K562 (cell line): Measurements from ENCODE around the gene CRYZL1. TPM values are rescaled to one million over a fixed set of nuclear protein-coding genes. Genes with fewer than 3 reads are reported as not detected.

Source experiments
- ATAC-seq: fragments of 200-7000 bp; cut with Tn5 transposase; 3 replicates; pipeline ENCODE4 v1.9.1; 2020; ENCODE audit warnings: moderate library complexity
- BruUV-seq: library from RNA; stranded (reverse); fragments of 400-500 nt; replicated peaks from 2 replicates; lab custom pipeline; 2021; lab: Mats Ljungman, UMichigan
- CTCF ChIA-PET: fragments of 300-600 bp; formaldehyde crosslinking; extraction: SDS; loops from one replicate; lab custom pipeline; 2021; ENCODE audit warnings: low intra/inter-chr PET ratio; lab: Yijun Ruan, JAX
- POLR2A ChIA-PET: fragments of 300-600, 350-650 bp; sonication (Branson Sonifier 250); formaldehyde crosslinking; extraction: SDS; loops from one replicate; lab custom pipeline; 2021; ENCODE audit warnings: antibody characterized with exemption, inconsistent platforms; lab: Yijun Ruan, JAX
- DNase-seq, 4 experiments: peaks; one replicate each; pipeline versions ENCODE4 v3.0.0 to v3.0.0-alpha.2; 2011 to 2018; ENCODE audit warnings: low spot score in 3 of 4, mixed read lengths in 3 of 4; ENCODE audit errors: extremely low read depth in 1 of 4
- FAIRE-seq: peaks from 2 replicates; lab custom pipeline; 2011; peaks lifted over from hg19 to GRCh38; lab: Jason Lieb, UNC
- H2AFZ ChIP-seq: 2 replicates; pipeline ENCODE4 v1.6.0; 2011; ENCODE audit warnings: low read depth, low read length, control low read depth, inconsistent platforms
- H3K27ac ChIP-seq: fragments of 200-600 bp; 3 replicates; pipeline ENCODE4 v1.8.0; 2011; ENCODE audit warnings: low read depth, mild to moderate bottlenecking, control low read depth, inconsistent platforms, low read length, moderate library complexity, mixed read lengths; ENCODE audit errors: extremely low read depth
- H3K27me3 ChIP-seq, 2 experiments: fragments of 300-600 bp in 1 of 2; 2 replicates in 1 of 2; 3 replicates in 1 of 2; pipeline versions ENCODE4 v1.6.0 to v1.8.0; 2011; ENCODE audit warnings: inconsistent platforms in 2 of 2, low read length in 2 of 2, mild to moderate bottlenecking in 1 of 2, mixed read lengths in 1 of 2, moderate library complexity in 1 of 2; ENCODE audit not compliant: control insufficient read depth in 2 of 2, insufficient read depth in 2 of 2
- H3K36me3 ChIP-seq: fragments of 300-600 bp; 3 replicates; pipeline ENCODE4 v1.8.0; 2011; ENCODE audit warnings: mild to moderate bottlenecking, low read length, inconsistent platforms; ENCODE audit not compliant: control insufficient read depth, insufficient read depth
- H3K4me1 ChIP-seq, 2 experiments: fragments of 200-600 bp in 1 of 2; replicated peaks in 1 of 2; 2 replicates in 1 of 2; 3 replicates in 1 of 2; pipeline versions ENCODE4 v1.5.1 to v1.8.0; 2011; ENCODE audit warnings: inconsistent platforms in 2 of 2, low read length in 2 of 2, mild to moderate bottlenecking in 1 of 2, mixed read lengths in 1 of 2, moderate library complexity in 1 of 2; ENCODE audit not compliant: control insufficient read depth in 2 of 2, insufficient read depth in 2 of 2
- H3K4me2 ChIP-seq: 2 replicates; pipeline ENCODE4 v1.6.1; 2011; ENCODE audit warnings: low read length, control low read depth, inconsistent platforms, mixed read lengths; ENCODE audit not compliant: insufficient read depth
- H3K4me3 ChIP-seq: fragments of 200-600 bp; sonication (generic), shearing (Covaris generic); 2 replicates; pipeline ENCODE4 v1.5.1; 2016; ENCODE audit warnings: control low read depth, inconsistent platforms
- H3K79me2 ChIP-seq: fragments of 200-600 bp; 3 replicates; pipeline ENCODE4 v1.8.0; 2011; ENCODE audit warnings: low read length, inconsistent platforms; ENCODE audit not compliant: control insufficient read depth, insufficient read depth
- H3K9ac ChIP-seq, 2 experiments: 2 replicates each; pipeline versions ENCODE4 v1.6.0 to v1.6.1; 2011; ENCODE audit warnings: low read depth in 2 of 2, low read length in 2 of 2, control low read depth in 1 of 2, inconsistent platforms in 1 of 2, mild to moderate bottlenecking in 1 of 2, mixed read lengths in 1 of 2; ENCODE audit not compliant: insufficient read depth in 1 of 2
- H3K9me1 ChIP-seq: one replicate; pipeline ENCODE4 v1.6.0; 2011; ENCODE audit warnings: inconsistent platforms, mild to moderate bottlenecking, low read length, moderate library complexity; ENCODE audit not compliant: control insufficient read depth, insufficient read depth
- H3K9me3 ChIP-seq: replicated peaks from 2 replicates; pipeline ENCODE4 v1.5.1; 2011; ENCODE audit warnings: low read depth, low read length, inconsistent platforms; ENCODE audit not compliant: control insufficient read depth, insufficient read depth
- H4K20me1 ChIP-seq: replicated peaks from 2 replicates; pipeline ENCODE4 v1.6.1; 2011; ENCODE audit warnings: low read length, inconsistent platforms, mixed read lengths; ENCODE audit not compliant: control insufficient read depth, insufficient read depth
- BRCA1 ChIP-seq, 2 experiments: fragments of 450-650 bp in 1 of 2; sonication (generic) in 1 of 2; formaldehyde crosslinking in 1 of 2; IDR thresholded peaks; 2 replicates each; pipeline versions ENCODE4 v1.5.0 to v1.6.1; 2017 to 2020; ENCODE audit warnings: mild to moderate bottlenecking in 1 of 2, missing genetic modification reagents in 1 of 2
- CHD1 ChIP-seq: fragments of 200-600 bp; sonication (generic); IDR thresholded peaks from one replicate; pipeline ENCODE4 v1.6.1; 2012; ENCODE audit warnings: mild to moderate bottlenecking, moderate library complexity, low read length, inconsistent platforms
- DMBX1 ChIP-seq: fragments of 250-450 bp; sonication (Bioruptor Pico); IDR thresholded peaks from 2 replicates; pipeline ENCODE4 v1.8.0; 2022; ENCODE audit warnings: inconsistent platforms, mild to moderate bottlenecking, moderate library complexity, borderline replicate concordance
- EGR1 ChIP-seq: fragments of 450-650 bp; conservative IDR thresholded peaks from 2 replicates; pipeline ENCODE4 v1.6.1; 2017; ENCODE audit warnings: mild to moderate bottlenecking
- FOXA3 ChIP-seq, 2 experiments: fragments of 450-650 bp in 1 of 2; sonication (generic) in 1 of 2; formaldehyde crosslinking; IDR thresholded peaks in 1 of 2; conservative IDR thresholded peaks in 1 of 2; 2 replicates each; pipeline versions ENCODE4 v1.4.0 to v1.8.0; 2020 to 2022; ENCODE audit warnings: mild to moderate bottlenecking in 2 of 2, missing genetic modification reagents in 1 of 2
- FOXM1 ChIP-seq, 2 experiments: fragments of 450-650 bp in 1 of 2; sonication (generic) in 1 of 2; formaldehyde crosslinking in 1 of 2; IDR thresholded peaks; 2 replicates each; pipeline versions ENCODE4 v1.6.1 to v1.9.0; 2017 to 2022; ENCODE audit warnings: low read depth in 2 of 2, mild to moderate bottlenecking in 2 of 2, missing genetic modification reagents in 1 of 2, moderate library complexity in 1 of 2
- FUS ChIP-seq: fragments of 200-400 bp; formaldehyde crosslinking; optimal IDR thresholded peaks from 2 replicates; pipeline ENCODE3; 2017; ENCODE audit warnings: low read depth, low read length
- NCOA6 ChIP-seq: fragments of 450-650 bp; IDR thresholded peaks from 2 replicates; pipeline ENCODE4 v1.6.1; 2017; ENCODE audit warnings: mild to moderate bottlenecking
- POU5F1 ChIP-seq: fragments of 150-350 bp; IDR thresholded peaks from 2 replicates; pipeline ENCODE4 v1.6.1; 2014; ENCODE audit warnings: borderline replicate concordance, low read length, low read depth, mild to moderate bottlenecking; ENCODE audit not compliant: partially characterized antibody
- RBM34 ChIP-seq: fragments of 200-400 bp; formaldehyde crosslinking; IDR thresholded peaks from 2 replicates; pipeline ENCODE4 v1.6.1; 2018; ENCODE audit warnings: low read length, borderline replicate concordance; ENCODE audit not compliant: insufficient read depth
- ZNF12 ChIP-seq: sonication (generic); formaldehyde crosslinking; IDR thresholded peaks from 2 replicates; pipeline ENCODE4 v1.4.0; 2020; ENCODE audit warnings: mild to moderate bottlenecking, missing genetic modification reagents
- ZNF197 ChIP-seq: fragments of 200-800 bp; sonication (Bioruptor generic); IDR thresholded peaks from 2 replicates; pipeline ENCODE4 v1.6.1; 2016; ENCODE audit warnings: low read depth, missing genetic modification characterization, missing compliant biosample characterization
- ZNF75A ChIP-seq: fragments of 450-650 bp; formaldehyde crosslinking; IDR thresholded peaks from 2 replicates; pipeline ENCODE4 v1.4.0; 2020; ENCODE audit warnings: mild to moderate bottlenecking
- WGBS: fragments of 100-300 bp; shearing (Covaris generic); methylation state at CpG from one replicate; pipeline ENCODE4 v1.1.6; 2016; ENCODE audit warnings: low coverage, mixed read lengths; ENCODE audit not compliant: insufficient coverage; ENCODE audit errors: missing lambda C conversion rate; 5-methylcytosine and 5-hydroxymethylcytosine counted together
- in situ Hi-C: fragments of 300-500 bp; cut with MboI; formaldehyde crosslinking; loops from 4 replicates; pipeline ENCODE4 v1.15.0; 2018; ENCODE audit warnings: inconsistent platforms, mixed read lengths
- intact Hi-C: fragments of 100-400 bp; cut with micrococcal nuclease; formaldehyde crosslinking; loops from 2 replicates; pipeline ENCODE4 v1.14.2; 2022
- polyA plus RNA-seq, 8 experiments: library from polyadenylated mRNA; depleted of rRNA in 4 of 8; stranded (reverse) in 5 of 8; unstranded in 3 of 8; fragments of >200 nt; fragmentation: Nextera tagmentation in 2 of 8; fragmentation: Illumina TruSeq in 1 of 8; extraction: Ambion mirVana in 2 of 8; extraction: Trizol in 1 of 8; gene quantifications; 2 replicates each; pipeline versions ENCODE4 v1.2.1 to v1.2.3, GENCODE V29; 2011 to 2014; ENCODE audit warnings: inconsistent platforms in 1 of 8, missing spikeins in 1 of 8
- total RNA-seq, 7 experiments: library from RNA; depleted of rRNA in 6 of 7; stranded (reverse); fragments of >200 nt in 6 of 7; fragmentation: Illumina TruSeq in 2 of 7; extraction: Trizol in 2 of 7; gene quantifications; 2 replicates each; pipeline versions ENCODE4 v1.2.1 to v1.2.3, GENCODE V29; 2011 to 2021; ENCODE audit warnings: low replicate concordance in 1 of 7
- TF ChIP-seq, protein P1 (sequence below), 2 experiments: fragments of 450-650 bp; IDR thresholded peaks; 2 replicates each; pipeline ENCODE4 v1.6.1; 2016
- TF ChIP-seq, protein P2 (sequence below): fragments of 200-800 bp; sonication (Bioruptor generic); IDR thresholded peaks from 2 replicates; pipeline ENCODE4 v1.6.1; 2017; ENCODE audit warnings: missing genetic modification characterization, missing compliant biosample characterization
- TF ChIP-seq, protein P3 (sequence below): sonication (generic); formaldehyde crosslinking; IDR thresholded peaks from 2 replicates; pipeline ENCODE4 v1.8.0; 2023; ENCODE audit warnings: mild to moderate bottlenecking, missing genetic modification reagents

CRYZL1 gene
- total and polyA plus RNA-seq, 9 of the 15 experiments (the other 6 are each of a cell fraction or from before 2014, with no cell fraction given), result 19.9 to 98.2 (median 39.2) TPM

DNA sequence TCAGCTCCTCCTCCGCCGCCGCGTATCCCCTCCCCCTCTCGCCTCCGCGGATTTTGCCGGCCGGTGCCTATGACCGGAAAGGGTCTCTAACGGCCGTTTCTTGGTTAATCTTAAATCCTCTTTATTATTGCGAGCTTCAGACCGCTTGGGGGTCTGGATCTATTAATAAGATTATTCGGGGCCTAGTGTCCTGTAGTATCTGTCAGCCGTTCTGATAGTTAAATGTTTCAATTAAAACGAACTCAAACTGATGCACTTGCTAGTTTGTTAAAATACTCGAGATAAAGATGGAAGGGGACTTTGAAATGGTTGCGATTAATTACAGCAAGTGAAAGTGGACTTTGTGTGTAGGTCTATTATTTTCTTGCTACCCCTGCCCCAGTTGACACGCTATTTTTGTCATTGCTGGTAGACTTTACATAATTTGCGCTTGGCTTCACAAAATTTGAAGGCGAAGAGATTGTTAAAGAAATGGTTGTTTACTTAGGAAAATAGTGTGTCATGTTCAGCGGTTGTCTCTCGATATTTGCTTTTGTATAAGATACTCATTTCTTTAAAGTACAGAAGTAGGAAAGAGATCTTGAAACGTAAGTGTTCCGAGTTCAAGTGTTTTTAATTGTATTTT, 97.9 kb downstream of the CRYZL1 start:
- Histone ChIP-seq H3K9me3 (no peaks in the 10 kb centered on the region; the same call in 1 of the 2 replicates), H3K4me1 (peaks cover 3 to 13% of the 10 kb centered on the region in 2 experiments; a peak in 3 of 5 replicates), H3K36me3 (peaks cover 60% of the 10 kb centered on the region), H3K27me3 (no peaks in the 10 kb centered on the region), H3K9me1 (no peaks in the 10 kb centered on the region), H3K27ac (peak overlapping the region; percentile 99), H3K4me2 (peak overlapping the region; percentile 94), H3K4me3 (peak overlapping the region; percentile 71), H3K9ac (peak overlapping the region; percentile 95 to 98), H4K20me1 (peaks cover 17% of the 10 kb centered on the region), H3K79me2 (peaks cover 98% of the 10 kb centered on the region), H2AFZ (peak overlapping the region; percentile 84)
- in situ Hi-C loops, result no loop called here
- no TSS peak for BruUV-seq
- WGBS, result under 1% methylated on average over 26 of the region's 26 CpGs
- intact Hi-C loops, result loop anchor here (5.0 kb wide), 3 partner anchors 141 to 349 kb away; partner anchors contain the start of gene IFNGR2
- DNase-seq (peak in 1 of 4 experiments; percentile 90), ATAC-seq (peak; percentile 64), FAIRE-seq (no peak)
- ChIA-PET CTCF (no interaction called here), POLR2A (interaction anchor here (0.6 to 6.9 kb wide), 16 partner anchors 9 to 1044 kb away, joined by 3 to 99 read pairs (median 4); partner anchors contain the start of genes DONSON and TMEM50B)
- TF ChIP-seq, protein P1, sequence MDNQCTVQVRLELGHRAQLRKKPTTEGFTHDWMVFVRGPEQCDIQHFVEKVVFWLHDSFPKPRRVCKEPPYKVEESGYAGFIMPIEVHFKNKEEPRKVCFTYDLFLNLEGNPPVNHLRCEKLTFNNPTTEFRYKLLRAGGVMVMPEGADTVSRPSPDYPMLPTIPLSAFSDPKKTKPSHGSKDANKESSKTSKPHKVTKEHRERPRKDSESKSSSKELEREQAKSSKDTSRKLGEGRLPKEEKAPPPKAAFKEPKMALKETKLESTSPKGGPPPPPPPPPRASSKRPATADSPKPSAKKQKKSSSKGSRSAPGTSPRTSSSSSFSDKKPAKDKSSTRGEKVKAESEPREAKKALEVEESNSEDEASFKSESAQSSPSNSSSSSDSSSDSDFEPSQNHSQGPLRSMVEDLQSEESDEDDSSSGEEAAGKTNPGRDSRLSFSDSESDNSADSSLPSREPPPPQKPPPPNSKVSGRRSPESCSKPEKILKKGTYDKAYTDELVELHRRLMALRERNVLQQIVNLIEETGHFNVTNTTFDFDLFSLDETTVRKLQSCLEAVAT (IDR thresholded peaks at IDR 0.05), result no peak
- no peak for TF ChIP-seq BRCA1 (IDR thresholded peaks at IDR 0.05)
- no peak for TF ChIP-seq BRCA1 (CRISPR knock-in tag; IDR thresholded peaks at IDR 0.05)
- peak; percentile 76 to 81; a peak in 3 of 4 replicates for TF ChIP-seq FOXA3 (CRISPR knock-in tag; conservative IDR thresholded peaks at IDR 0.05 in 1 of 2, IDR thresholded peaks at IDR 0.05 in 1 of 2)
- TF ChIP-seq ZNF12 (CRISPR knock-in tag), result no peak
- TF ChIP-seq CHD1, result peak; percentile 12
- TF ChIP-seq ZNF75A (CRISPR knock-in tag), result no peak
- TF ChIP-seq FUS, result no peak
- TF ChIP-seq DMBX1 (CRISPR knock-in tag), result no peak
- TF ChIP-seq FOXM1 (IDR thresholded peaks at IDR 0.05; ENCODE audit: low read depth), result no peak
- no peak for TF ChIP-seq FOXM1 (CRISPR knock-in tag; IDR thresholded peaks at IDR 0.05; ENCODE audit: low read depth)
- no peak for TF ChIP-seq RBM34
- TF ChIP-seq, protein P2, sequence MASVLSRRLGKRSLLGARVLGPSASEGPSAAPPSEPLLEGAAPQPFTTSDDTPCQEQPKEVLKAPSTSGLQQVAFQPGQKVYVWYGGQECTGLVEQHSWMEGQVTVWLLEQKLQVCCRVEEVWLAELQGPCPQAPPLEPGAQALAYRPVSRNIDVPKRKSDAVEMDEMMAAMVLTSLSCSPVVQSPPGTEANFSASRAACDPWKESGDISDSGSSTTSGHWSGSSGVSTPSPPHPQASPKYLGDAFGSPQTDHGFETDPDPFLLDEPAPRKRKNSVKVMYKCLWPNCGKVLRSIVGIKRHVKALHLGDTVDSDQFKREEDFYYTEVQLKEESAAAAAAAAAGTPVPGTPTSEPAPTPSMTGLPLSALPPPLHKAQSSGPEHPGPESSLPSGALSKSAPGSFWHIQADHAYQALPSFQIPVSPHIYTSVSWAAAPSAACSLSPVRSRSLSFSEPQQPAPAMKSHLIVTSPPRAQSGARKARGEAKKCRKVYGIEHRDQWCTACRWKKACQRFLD (CRISPR knock-in tag), result peak; percentile 85; the same call in 1 of the 2 replicates
- no peak for TF ChIP-seq ZNF197 (CRISPR knock-in tag)
- no peak for TF ChIP-seq POU5F1
- no peak for TF ChIP-seq NCOA6
- peak; percentile 97 for TF ChIP-seq EGR1
- TF ChIP-seq, protein P3, sequence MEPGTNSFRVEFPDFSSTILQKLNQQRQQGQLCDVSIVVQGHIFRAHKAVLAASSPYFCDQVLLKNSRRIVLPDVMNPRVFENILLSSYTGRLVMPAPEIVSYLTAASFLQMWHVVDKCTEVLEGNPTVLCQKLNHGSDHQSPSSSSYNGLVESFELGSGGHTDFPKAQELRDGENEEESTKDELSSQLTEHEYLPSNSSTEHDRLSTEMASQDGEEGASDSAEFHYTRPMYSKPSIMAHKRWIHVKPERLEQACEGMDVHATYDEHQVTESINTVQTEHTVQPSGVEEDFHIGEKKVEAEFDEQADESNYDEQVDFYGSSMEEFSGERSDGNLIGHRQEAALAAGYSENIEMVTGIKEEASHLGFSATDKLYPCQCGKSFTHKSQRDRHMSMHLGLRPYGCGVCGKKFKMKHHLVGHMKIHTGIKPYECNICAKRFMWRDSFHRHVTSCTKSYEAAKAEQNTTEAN (CRISPR knock-in tag), result peak; percentile 57; the same call in 1 of the 2 replicates
